Smooth muscle cell of the brain vasculature (primary cell): Measurements from ENCODE around the gene GPR32.
"Not testable (repeated sequence)": the region's sequence is repeated elsewhere in the genome, so short reads cannot be mapped to it uniquely, and the experiment has no call there.

ENCODE experiments used
- DNase-seq: peaks from one replicate; pipeline ENCODE4 v3.0.0-alpha.2; 2012; ENCODE audit warnings: low read depth, low spot score

The GPR32 gene

DNA sequence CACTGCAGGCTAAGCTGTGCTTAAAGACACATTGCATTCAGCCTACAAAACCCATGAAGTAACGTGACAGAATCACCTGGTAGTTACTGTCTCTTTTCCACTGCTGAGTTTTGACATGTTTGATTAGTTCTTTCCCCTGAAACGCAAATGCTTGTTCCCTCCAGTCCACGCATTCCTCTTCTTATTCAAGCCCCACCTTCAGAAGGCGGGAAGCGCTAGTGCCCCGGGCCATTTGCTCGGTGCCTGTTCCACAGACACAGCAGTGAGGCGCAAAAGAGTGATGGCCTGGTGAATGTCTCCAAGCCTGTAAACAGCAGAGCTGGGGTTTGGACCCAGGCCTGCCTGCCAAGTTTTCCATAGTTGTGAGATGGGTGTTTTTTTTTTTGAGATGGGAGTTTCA is 30.8 kb downstream of the GPR32 start:
- DNase-seq: no peak

DNA sequence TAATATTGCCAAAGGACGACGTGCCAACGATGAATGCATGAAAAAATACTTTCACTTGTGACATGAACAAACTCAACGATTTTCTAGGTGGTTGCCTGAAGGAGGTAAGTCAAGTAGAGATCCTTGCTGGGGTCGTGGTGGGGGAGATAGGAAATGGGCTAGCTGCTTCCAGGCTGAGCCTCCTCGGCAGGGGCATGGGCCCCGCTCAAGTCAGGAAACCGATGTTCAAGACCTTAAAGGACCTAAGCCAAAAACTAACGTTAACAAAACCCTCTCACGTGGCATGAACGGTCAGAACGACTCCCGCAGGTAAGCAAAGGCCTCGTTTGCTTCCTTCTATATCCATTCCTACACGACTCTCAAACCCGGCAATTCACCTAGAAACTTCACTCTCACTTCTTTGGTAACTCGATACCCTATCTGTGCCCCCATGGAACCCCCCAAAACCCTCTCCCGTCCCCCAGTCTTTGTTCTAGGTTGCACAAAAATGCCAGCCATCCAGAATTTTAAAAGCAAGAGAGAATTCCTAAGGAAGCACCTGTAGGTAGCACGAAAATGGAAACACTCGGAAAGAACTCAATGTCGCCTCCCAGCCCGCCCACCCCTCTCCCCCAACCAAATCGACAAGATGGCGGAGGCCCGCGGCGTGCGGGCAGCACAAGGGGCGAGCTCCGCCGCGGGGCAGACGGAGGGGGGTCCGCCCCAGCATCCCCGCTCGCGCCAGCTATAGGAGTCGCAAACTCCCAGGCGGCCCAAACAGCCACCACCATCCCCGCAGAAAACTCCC is 33.6 kb downstream of the GPR32 start:
- DNase-seq: no peak

DNA sequence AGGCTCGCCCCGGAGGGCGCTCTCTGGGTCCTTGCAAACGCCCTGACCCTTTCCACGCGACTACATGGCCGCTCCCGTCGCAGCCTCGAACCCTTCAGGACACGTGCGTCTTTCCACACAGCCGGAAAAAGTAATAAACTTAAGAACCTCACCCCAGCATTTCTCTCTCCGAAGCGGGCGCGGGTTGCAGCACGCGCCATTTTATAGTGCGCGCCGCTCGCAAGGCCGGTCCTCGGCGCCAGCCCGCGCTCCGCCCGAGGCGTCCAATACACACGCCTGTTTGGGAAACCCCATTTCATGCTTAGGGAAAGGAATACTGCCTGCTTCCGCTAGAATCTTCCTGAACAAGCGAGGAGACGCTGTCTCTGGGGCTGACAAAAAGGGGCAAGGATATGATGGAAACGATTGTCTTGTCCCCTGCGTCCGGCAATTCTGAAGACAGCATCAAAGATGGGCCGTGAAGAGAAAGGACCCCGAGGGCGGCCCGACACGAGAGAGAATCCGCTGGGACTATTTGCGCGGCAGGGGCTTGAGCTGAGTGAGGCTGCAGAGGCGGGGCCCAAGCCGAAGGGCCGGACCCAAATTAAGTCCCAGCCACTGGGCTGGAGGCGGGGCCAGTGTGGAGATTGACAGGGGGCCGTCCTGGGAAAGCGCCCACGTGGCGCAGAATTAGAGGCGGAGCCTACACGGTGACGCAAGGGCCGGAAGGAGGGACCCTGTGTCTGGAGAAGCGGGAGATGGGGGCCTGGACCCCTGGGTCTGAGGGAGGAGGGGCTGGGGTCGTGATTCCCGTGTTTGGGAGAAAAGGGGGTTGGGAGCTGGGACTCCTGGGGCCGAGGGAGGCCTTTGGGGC is 34.4 kb downstream of the GPR32 start:
- DNase-seq: peak; percentile 94

DNA sequence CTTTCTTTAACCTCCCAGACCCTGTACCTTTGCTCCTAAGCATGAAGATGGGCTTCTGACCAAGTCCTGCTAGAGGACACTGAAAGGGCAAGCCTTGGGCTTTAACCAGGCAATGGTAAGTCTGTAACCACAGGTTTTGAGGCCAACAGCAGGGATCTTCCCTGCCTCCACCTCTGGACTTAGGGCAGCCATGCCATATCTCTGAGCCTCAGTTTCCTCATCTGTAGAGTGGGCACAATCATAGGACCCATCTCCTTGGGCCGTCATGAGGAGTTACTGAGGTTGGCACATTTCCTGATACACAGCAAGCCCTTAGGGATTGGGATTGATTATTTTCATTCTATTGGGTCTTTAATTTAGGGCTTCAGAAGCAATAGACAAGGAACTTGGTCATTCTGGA is 38.6 kb downstream of the GPR32 start:
- DNase-seq: no peak

DNA sequence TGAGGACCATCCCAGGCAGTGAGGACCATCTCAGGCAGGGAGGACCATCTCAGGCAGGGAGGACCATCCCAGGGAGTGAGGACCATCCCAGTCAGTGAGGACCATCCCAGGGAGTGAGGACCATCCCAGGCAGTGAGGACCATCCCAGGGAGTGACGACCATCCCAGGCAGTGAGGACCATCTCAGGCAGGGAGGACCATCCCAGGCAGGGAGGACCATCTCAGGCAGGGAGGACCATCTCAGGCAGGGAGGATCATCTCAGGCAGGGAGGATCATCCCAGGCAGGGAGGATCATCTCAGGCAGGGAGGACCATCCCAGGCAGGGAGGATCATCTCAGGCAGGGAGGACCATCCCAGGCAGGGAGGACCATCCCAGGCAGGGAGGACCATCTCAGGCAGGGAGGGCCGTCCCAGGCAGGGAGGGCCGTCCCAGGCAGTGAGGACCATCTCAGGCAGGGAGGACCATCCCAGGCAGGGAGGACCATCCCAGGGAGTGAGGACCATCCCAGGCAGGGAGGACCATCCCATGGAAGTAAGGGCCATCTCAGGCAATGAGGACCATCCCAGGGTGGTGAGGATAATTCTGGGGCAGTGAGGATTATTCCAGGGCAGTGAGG is 41.5 kb downstream of the GPR32 start:
- not testable (repeated sequence) for DNase-seq

DNA sequence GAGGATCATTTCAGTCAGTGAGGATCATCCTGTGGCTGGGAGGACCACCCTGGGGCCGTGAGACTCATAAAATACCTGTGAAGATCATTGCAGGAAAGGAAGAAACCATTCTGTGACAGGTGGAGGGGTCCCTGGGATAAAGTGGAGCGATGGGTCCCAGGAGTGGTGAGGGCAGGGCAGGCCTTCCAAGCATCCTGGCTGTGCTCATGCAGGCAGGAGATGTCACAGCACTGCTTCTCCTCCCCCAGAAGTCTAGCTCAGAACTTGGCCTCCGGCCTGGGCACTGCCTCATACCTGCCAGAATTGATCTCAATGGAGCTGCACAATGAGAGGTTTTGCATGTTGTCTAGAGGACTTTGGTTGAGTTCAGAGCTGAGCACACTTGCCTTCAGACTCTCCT is 42.2 kb downstream of the GPR32 start:
- no peak for DNase-seq

DNA sequence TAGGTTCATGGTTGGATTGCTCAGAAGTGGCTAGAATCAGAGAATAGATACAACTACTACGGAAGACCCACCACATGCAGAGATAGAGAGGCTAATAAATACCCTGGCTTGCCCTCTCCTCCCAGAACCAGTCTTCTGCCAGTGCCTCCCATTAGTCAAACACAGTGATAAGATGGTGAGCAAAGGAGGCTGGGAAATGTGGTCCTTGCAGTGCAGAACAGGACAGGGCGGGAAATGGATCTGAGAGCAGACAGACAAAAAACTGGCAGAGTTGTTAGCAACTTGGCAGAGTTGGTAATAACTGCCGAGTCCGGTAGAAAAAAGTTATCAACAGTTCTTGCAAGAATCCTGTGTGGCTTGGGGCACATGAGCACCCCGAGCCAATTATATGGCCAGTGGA is 44.6 kb downstream of the GPR32 start:
- DNase-seq: no peak

DNA sequence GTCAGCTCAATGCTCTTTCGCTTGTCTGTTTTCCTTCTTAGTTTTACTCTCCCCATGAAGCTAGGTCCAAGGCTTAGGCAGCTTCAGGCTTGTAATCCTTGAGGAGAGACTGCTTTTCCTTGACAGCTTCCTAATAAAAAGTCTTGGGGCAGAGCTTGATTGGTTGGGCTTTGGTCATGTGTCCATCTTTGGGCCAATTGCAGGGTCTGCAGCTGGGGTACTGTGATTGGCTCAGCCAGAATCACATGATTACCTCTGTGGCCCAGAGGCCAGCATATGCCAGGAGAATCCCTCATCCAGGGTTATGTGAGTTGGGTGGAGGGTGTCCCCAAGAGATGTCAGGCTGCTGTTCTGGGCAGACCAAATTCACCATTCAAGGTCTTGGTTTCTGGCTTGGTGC is 45.2 kb downstream of the GPR32 start:
- DNase-seq: no peak

DNA sequence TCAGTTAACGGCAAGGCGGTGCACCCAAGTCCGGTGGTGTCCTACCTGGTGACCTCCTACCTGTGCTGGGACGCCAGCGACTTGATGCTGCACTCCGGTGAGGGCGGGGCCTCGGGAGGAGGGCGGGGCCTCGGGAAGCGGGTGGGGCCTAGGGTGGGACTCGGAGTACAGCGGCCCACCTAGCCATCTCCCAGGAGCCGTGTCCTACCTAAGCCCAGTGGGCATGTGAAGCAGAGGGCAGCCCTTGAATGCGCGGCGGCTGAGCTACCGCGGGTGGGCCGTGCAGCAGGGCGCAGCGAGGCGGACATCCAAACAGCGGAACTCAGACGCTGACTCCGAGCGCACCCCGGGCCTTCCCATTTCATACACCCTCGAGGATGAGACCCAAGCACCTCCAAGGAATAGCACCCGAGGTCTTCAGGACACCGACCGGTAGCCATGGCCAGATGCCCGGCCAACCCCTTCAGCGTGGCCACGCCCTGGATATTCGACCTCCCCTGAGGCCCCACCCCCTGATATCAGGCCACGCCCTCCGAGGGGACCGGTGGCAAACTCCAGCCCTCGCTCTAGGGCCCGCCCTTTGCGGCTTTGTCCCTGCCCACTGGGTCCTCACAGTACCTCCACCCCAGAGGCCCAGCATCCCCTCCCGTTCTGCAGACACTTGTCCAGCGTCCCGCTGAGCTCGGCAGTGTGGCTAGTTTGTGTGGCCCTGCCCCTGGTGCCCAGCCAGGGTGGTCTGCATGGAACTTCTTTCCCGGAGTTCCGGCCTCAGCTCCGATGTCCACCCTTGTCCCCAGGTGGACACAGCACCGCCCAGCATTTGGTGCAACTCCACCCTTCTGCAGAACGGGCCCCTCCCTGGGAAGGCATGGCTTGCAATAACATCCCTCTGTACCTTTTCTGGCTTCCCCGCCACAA is 47.9 kb downstream of the GPR32 start:
- no peak for DNase-seq

DNA sequence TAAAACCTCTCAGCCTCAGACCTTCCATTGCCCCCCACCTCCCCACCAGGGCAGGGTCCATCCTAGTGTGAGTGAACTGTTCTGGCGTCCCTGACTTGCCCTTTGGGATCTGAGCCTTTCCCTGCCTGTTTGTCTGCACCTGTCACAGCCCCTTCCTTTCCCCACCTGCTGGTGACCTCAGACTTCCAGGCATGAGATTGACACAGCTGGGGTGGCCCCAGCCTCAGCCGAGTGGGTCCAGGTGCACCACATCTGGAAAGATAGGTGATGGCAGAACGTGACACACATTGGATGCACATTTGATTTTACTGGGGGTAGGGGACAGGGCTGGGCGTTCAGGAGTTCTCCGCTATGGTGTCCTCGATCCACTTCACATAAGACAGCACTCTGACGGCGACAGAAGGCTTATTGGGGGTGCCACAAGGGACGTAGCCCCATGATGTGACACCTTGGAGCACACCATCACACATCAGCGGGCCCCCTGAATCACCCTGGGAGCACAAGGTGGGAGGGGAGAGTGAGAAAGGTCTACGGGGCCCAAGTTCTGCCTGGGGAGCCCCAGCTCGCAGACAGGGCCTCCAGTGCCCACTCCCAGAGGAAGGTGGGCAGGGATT is 48.7 kb downstream of the GPR32 start:
- DNase-seq: no peak

DNA sequence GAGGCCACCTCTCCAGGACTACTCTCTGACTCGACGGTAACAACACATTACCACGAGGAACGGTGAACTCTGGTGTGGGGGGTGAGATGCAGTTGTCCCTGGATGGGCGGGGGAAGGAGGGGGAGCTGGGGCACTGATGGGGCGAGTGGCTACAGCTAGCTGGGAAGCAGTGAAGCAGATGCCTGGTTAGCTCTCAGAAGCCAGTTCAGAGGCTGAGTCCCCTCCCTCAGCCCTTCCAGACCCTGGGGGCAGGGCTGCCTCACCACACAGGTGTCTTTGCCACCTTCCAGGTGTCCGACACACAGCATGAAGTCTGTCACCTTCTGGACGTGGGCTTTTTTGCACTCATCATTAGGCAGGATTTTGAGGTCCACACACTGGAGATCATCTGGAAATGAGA is 49.4 kb downstream of the GPR32 start:
- DNase-seq: no peak

DNA sequence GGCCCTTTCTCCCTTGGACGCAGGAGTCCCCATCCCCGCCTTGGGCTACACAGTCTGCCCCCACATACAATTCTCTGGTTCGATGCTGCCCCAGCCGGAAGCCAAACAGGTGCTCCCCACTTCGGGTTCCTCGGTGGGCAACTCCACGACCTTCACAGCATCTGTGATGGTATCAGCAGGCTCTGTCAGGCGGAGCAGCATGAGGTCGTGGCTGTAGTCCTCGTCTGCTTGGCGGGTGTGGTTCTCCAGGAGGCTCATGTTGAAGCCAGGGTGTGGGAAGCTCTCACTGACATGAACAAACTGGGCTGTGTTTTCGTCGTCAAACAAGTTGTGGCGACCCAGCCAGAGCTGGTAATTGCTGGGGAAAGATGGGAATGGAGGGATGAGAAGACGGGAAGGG is 49.8 kb downstream of the GPR32 start:
- no peak for DNase-seq

DNA sequence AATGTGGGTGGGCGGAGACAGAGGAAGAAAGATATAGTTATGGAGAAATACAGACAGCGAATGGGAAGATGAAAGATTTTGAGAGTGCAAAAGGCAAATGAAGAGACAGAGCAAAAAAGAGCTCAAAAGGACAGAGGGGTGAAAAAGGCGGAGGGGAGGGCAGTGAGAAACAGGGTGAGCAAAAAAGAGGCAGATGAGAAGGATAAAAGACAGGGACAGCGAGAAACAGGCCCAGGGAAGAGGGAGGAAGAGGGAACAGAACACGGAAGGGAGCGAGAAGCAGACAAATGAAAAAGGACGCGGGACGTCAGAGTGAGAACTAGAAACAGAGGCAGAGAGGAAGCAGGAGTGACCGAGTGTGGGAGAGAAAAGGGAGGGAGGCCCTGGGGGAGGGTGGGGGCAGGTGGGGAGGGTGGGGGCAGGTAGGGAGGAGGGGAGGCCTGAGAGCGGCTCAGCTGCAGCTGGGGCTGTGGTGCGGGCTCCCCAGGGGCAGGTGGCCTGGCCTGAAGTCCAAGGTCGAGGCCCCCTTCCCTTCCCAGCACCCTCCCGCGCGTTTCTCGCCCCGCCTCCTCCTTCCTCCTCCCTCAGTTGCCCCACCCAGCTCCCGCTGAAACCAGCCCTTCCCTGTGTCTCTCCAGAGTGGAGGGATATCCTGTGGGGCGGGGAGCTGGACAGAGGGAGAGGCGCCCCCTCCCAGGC is 50.4 kb downstream of the GPR32 start:
- DNase-seq: no peak

DNA sequence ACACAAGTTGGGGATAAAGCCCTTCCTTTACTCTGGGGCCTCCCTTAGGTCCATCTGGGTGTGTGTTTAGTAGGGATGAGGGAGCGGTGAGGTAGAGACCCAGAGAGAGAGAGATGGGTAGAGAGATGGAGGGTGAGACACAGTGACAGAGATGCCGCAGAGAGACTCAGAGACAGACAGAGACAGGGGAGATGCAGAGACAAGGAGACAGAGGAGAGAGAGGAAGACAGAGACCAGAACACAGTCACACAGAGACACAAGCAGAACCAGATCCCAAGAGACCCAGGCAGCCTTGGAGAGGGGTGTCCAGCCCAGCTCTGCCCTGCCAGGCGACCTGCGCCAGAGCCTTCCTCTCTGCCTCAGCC is 51.0 kb downstream of the GPR32 start:
- DNase-seq: no peak
